RWPE1 (cell line): Measurements from ENCODE around the gene AKAP13.

ENCODE experiments used
- CTCF ChIA-PET: fragments of 350-600 bp; sonication (Branson Sonifier 250); formaldehyde crosslinking; extraction: SDS; loops from one replicate; lab custom pipeline; 2021; lab: Yijun Ruan, JAX
- POLR2A ChIA-PET: fragments of 400-600 bp; formaldehyde crosslinking; extraction: SDS; loops from one replicate; lab custom pipeline; 2020; ENCODE audit warnings: antibody characterized with exemption; ENCODE audit not compliant: low non-redundant PET; lab: Yijun Ruan, JAX
- DNase-seq: peaks from one replicate; pipeline ENCODE4 v3.0.0; 2012; ENCODE audit warnings: low spot score
- H3K27ac ChIP-seq: fragments of 450-650 bp; 2 replicates; pipeline ENCODE4 v1.5.1; 2017
- CTCF ChIP-seq: fragments of 450-650 bp; conservative IDR thresholded peaks from 2 replicates; pipeline ENCODE4 v1.5.1; 2017; ENCODE audit warnings: low read depth, mild to moderate bottlenecking

AKAP13 gene

GRCh38 chr15:85781099-85781498, 400.7 kb downstream of the AKAP13 start:
- CTCF ChIA-PET, result no interaction called here
- TF ChIP-seq CTCF, result no peak
- no peak overlapping the region for H3K27ac ChIP-seq
- DNase-seq, result no peak
- POLR2A ChIA-PET, result no interaction called here

- TF ChIP-seq CTCF, result no peak
- DNase-seq, result no peak
- CTCF ChIA-PET, result no interaction called here
- POLR2A ChIA-PET, result no interaction called here
- H3K27ac ChIP-seq, result no peak overlapping the region
Measured at GRCh38 chr15:85782064-85782463, 401.7 kb downstream of the AKAP13 start.

GRCh38 chr15:85785887-85786780, 405.7 kb downstream of the AKAP13 start:
- CTCF ChIA-PET, result no interaction called here
- peak overlapping the region; percentile 94 for H3K27ac ChIP-seq
- peak; percentile 89 for DNase-seq
- POLR2A ChIA-PET, result no interaction called here
- no peak for TF ChIP-seq CTCF

GRCh38 chr15:85786781-85787114, 406.3 kb downstream of the AKAP13 start:
- DNase-seq, result no peak
- ChIA-PET POLR2A (no interaction called here), CTCF (no interaction called here)
- no peak for TF ChIP-seq CTCF
- peak overlapping the region; percentile 94 for H3K27ac ChIP-seq

GRCh38 chr15:85788771-85789495, 408.5 kb downstream of the AKAP13 start:
- ChIA-PET CTCF (interaction anchor here (0.6 to 0.9 kb wide), 2 partner anchors 12 to 45 kb away, joined by 3 to 5 read pairs; no protein-coding TSS in a partner anchor), POLR2A (no interaction called here)
- no peak for DNase-seq
- TF ChIP-seq CTCF, result no peak
- peak overlapping the region; percentile 6; the same call in 1 of the 2 replicates for H3K27ac ChIP-seq

- H3K27ac ChIP-seq, result peak overlapping the region; percentile 6
- no peak for TF ChIP-seq CTCF
- POLR2A ChIA-PET, result no interaction called here
- CTCF ChIA-PET, result no interaction called here
- no peak for DNase-seq
Measured at GRCh38 chr15:85789496-85789875, 409.1 kb downstream of the AKAP13 start.
